Mesodermal cell (in vitro differentiated cells): Measurements from ENCODE around the gene CARTPT. TPM values are rescaled to one million over a fixed set of nuclear protein-coding genes. Genes with fewer than 3 reads are reported as not detected.

ENCODE experiments used
- H3K27ac ChIP-seq: 2 replicates; pipeline ENCODE4 v1.7.0; 2013; ENCODE audit warnings: mild to moderate bottlenecking, low read depth, low read length, moderate library complexity; ENCODE audit not compliant: severe bottlenecking
- H3K36me3 ChIP-seq: 2 replicates; pipeline ENCODE4 v1.7.1; 2013; ENCODE audit warnings: mild to moderate bottlenecking, low read length, moderate library complexity; ENCODE audit not compliant: control insufficient read depth, insufficient read depth
- H3K4me1 ChIP-seq: one replicate; pipeline ENCODE4 v1.7.1; 2013; ENCODE audit warnings: mild to moderate bottlenecking, low read length; ENCODE audit not compliant: insufficient read depth, control insufficient read depth, poor library complexity, severe bottlenecking
- H3K4me3 ChIP-seq: 2 replicates; pipeline ENCODE4 v1.7.0; 2013; ENCODE audit warnings: low read length, control low read depth, mild to moderate bottlenecking; ENCODE audit not compliant: insufficient read depth, poor library complexity, severe bottlenecking; ENCODE audit errors: extremely low read depth
- H3K9me3 ChIP-seq: 2 replicates; pipeline ENCODE4 v1.7.1; 2013; ENCODE audit warnings: mild to moderate bottlenecking, low read length, moderate library complexity; ENCODE audit not compliant: control insufficient read depth
- WGBS, 2 experiments: methylation state at CpG; one replicate each; pipeline ENCODE4 v1.1.5; 2013; ENCODE audit warnings: missing lambda C conversion rate in 2 of 2; ENCODE audit not compliant: insufficient coverage in 2 of 2; 5-methylcytosine and 5-hydroxymethylcytosine counted together
- polyA plus RNA-seq, 2 experiments: library from polyadenylated mRNA; stranded (reverse); fragments of 50-300 nt; gene quantifications; one replicate each; pipeline ENCODE4 v1.2.3, GENCODE V29; 2013

The CARTPT gene
- 6.3 TPM for polyA plus RNA-seq (2013, experiment 1 of 2)
- 2.5 TPM for polyA plus RNA-seq (2013, experiment 2 of 2)

DNA sequence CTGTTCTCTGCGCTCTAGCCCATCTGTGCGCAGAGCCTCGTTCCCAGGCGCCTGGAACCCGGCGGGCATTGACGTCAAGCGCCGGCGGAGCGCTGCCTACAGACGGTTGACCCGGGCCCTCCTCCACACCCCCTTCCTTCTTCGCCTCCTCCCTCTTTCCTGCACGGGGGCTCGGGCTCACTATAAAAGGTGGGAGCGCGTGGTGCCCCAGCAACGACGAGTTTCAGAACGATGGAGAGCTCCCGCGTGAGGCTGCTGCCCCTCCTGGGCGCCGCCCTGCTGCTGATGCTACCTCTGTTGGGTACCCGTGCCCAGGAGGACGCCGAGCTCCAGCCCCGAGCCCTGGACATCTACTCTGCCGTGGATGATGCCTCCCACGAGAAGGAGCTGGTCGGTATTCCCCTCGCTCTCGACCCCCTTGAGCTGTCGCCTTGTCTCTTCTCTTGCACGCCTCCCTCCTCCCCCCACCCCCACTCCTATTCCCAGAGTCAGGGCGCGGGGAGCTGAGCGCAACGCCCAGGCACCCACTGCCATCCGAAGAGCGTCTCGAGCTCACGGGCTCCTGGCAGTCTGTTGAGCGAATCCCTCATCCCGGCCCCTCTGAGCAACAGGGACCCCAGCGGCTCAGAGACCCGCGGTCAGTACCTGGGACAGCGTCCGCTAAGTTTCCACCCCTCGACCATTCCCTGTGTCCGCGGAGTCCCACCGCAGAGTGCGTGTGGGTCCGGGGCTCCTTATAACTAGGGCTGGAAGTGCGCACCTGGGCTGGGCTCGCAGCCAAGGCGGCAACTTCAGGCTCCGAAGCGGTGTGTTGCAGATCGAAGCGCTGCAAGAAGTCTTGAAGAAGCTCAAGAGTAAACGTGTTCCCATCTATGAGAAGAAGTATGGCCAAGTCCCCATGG is at the start of gene CARTPT:
Gene CARTPT (plus strand): TSS at position 213 of the 902 bp plus-strand sequence. CDS start 19 bp downstream, at position 232.
- H3K36me3 ChIP-seq = no peaks in the 10 kb centered on the region
- H3K4me3 ChIP-seq = no peak within 1 kb of the TSS
- H3K9me3 ChIP-seq = no peaks in the 10 kb centered on the region
- WGBS, 2 experiments = 12 to 18% methylated on average over 34 to 59 of the region's 65 CpGs
- H3K27ac ChIP-seq = no peak within 1 kb of the TSS
- peaks cover 3% of the 10 kb centered on the region for H3K4me1 ChIP-seq

DNA sequence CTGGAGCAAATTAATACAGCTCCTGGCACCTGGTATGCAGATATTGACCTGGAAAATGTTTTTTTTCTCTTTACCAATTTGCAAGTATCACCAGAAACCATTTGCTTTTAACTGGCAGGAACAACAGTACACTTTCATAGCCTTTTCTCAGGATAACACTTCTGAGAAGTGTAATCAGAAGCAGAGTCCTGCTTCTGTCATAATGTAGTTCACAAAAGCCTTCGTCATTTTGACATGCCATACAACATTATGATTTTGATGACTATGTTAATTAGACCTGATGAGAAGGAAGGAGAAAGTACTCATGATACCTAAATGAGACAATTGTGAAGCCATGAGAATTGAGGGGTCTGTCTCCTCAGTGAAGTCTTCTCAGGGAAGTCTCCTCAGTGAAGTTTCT is 41.1 kb upstream of the CARTPT start:
- no CpG with 5 or more reads among the region's 1 CpG for WGBS, 2 experiments
- Histone ChIP-seq H3K27ac (no peak overlapping the region), H3K4me3 (no peak overlapping the region), H3K36me3 (no peaks in the 10 kb centered on the region), H3K9me3 (no peaks in the 10 kb centered on the region), H3K4me1 (no peaks in the 10 kb centered on the region)

DNA sequence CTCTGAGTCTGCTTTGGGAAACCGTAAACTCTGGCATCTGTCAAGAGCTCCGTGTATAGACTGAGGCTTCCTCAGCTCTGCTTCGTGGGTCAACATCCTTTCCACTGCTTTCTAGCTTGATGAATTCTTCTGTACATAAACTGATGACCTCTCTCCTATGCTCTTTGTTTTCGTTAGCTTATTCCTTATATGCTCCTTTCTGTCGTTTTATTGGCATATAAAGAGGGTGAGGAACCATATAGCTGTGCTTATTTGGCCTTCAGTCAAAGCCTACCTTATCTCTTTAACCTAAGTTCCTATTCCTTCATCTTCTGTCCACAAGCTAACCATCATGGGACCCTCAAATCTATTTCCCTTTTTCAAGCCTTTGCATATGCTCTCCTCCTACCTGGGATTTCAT is 39.4 kb upstream of the CARTPT start:
- WGBS, 2 experiments = 92 to 94% methylated on average over 3 of the region's 5 CpGs
- Histone ChIP-seq H3K9me3 (no peaks in the 10 kb centered on the region), H3K36me3 (no peaks in the 10 kb centered on the region), H3K27ac (no peak overlapping the region), H3K4me1 (no peaks in the 10 kb centered on the region), H3K4me3 (no peak overlapping the region)

DNA sequence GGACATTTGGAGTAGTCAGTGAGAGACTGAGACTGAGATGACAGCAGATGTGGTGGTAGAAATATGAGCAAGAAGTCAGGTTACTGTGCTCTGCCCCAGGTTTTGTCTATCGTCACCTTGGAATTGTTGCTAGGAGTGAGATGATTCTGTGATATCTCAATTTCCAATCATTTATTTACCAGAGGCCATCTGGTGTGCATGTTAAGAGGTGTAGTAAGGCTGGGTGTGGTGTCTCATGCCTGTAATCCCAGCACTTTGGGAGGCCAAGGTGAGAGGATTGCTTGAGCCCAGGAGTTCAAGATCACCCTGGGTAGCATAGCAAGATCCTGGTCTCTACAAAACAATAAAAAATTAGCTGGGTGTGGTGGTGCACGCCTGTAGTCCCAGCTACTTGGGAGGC is 38.6 kb upstream of the CARTPT start:
- no peaks in the 10 kb centered on the region for H3K36me3 ChIP-seq
- H3K4me1 ChIP-seq = no peaks in the 10 kb centered on the region
- no peak overlapping the region for H3K27ac ChIP-seq
- no peak overlapping the region for H3K4me3 ChIP-seq
- WGBS, 2 experiments = 75% methylated on average over 1 of the region's 2 CpGs; no CpG with 5 or more reads in 1 of the 2 experiments
- H3K9me3 ChIP-seq = no peaks in the 10 kb centered on the region

DNA sequence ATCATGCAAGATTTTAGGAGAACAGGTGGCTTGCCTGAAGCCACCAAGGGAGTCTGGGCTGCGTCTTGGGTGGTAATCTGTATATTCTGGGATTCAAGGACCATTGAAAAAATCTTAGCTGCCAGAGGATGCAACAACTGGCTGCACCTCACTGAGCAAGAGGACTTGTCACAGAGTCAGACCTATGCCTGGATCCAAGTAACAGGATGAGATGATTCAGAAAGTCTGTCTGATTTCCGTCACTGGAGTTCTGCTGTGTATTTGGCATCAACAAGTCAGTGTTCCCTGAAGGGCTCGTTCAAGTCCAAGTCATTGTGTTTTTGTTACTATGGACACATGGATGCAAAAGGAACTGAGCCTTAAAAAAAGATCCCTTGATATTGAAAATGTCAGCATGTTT is 37.8 kb upstream of the CARTPT start:
- no peaks in the 10 kb centered on the region for H3K4me1 ChIP-seq
- H3K9me3 ChIP-seq = no peaks in the 10 kb centered on the region
- WGBS, 2 experiments = 87 to 91% methylated on average over 3 of the region's 3 CpGs
- H3K4me3 ChIP-seq = no peak overlapping the region
- no peak overlapping the region for H3K27ac ChIP-seq
- H3K36me3 ChIP-seq = no peaks in the 10 kb centered on the region

DNA sequence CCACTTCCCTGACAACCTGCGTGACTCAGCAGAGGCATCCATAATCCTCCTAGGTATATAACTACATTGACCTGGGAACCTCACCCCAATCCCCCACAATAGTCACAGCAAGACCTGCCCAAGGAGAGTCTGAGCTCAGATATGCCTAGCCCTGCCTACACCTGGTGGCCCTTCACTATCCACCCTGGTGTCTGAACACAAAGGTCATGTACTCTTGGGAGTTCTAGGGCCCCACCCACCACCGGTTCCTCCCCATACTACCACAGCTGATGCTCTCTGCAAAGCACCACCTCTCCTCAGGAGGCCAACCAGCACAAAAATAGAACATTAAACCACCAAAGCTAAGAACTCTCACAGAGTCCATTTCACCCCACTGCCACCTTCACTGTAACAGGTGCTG is 34.8 kb upstream of the CARTPT start:
- Histone ChIP-seq H3K27ac (no peak overlapping the region), H3K4me1 (no peaks in the 10 kb centered on the region), H3K36me3 (no peaks in the 10 kb centered on the region), H3K4me3 (no peak overlapping the region), H3K9me3 (no peaks in the 10 kb centered on the region)
- 81 to 100% methylated on average over 1 to 2 of the region's 2 CpGs for WGBS, 2 experiments

DNA sequence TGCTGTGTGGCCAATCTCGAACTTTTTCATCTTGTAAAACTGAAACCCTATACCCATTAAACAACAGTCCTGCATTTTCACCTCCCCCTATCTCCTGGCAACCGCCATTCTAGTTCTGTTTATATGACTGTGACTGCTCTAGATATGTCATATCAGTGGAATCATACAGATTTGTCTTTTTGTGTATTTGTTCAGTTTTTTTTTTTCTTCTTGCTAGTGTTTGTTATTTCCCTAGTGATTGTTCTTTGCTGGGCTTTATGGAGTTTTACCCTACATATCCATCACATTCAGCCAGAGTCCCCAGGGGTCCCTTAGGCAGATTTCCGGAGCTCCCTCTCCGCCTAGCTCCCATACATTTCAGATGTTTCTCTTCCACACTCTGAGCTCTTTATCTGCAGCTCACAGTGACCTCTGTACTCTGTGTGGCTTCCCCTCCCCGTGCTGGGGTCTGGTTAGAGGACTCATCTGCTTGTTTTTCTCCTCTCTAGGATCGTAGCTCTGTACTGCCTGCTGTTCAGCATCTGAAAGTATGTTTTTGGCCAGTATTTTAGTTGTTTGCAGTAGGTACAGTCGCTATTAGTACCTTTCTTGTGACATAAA is 25.1 kb upstream of the CARTPT start:
- no peaks in the 10 kb centered on the region for H3K36me3 ChIP-seq
- no peaks in the 10 kb centered on the region for H3K9me3 ChIP-seq
- H3K27ac ChIP-seq = peak overlapping the region; percentile 83
- peaks cover 10% of the 10 kb centered on the region for H3K4me1 ChIP-seq
- H3K4me3 ChIP-seq = no peak overlapping the region
- WGBS, 2 experiments = 0 to 23% methylated on average over 2 of the region's 7 CpGs

DNA sequence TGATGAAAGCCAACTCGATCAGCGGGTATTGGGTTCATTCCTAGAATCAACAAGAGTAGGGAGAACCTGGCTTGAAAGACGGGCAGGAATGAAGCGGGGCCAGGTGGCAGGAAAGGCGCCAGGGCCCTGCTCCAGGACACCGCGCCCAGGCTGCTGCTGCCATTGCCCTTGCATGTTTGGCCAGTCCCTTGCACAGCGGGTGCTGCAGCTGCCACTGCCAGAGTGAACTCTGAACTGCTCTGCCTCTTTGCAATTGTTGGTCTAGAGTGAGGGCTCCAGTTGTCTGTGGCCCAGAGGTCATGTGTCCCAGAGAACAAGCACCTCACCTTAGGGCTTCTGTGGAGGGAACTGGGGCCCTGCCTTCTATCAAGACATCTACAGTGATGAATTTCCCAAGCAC is 24.0 kb upstream of the CARTPT start:
- H3K27ac ChIP-seq = no peak overlapping the region
- peaks cover 10% of the 10 kb centered on the region for H3K4me1 ChIP-seq
- no peak overlapping the region for H3K4me3 ChIP-seq
- WGBS, 2 experiments = 89 to 96% methylated on average over 8 of the region's 8 CpGs
- H3K36me3 ChIP-seq = no peaks in the 10 kb centered on the region
- H3K9me3 ChIP-seq = no peaks in the 10 kb centered on the region

DNA sequence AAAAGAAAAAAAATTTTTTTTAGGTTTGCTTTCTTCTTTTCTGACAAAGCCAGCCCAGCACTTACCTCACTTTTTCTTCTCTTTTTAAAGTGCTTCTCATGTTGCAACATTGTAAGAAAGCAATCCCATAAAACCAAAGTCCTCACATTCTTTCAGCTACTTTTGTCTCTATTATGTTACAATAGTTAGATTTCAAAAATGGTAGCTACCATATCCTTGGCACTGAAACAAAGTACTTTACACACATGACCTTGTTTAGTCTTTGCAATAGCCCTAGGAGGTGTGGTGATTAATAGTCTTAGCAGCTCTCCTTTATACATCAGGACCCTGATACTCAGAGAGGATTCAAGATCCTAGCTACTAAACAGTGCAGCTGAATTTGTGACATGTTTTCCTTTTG is 23.5 kb upstream of the CARTPT start:
- Histone ChIP-seq H3K36me3 (no peaks in the 10 kb centered on the region), H3K9me3 (no peaks in the 10 kb centered on the region), H3K4me1 (peaks cover 10% of the 10 kb centered on the region), H3K4me3 (no peak overlapping the region), H3K27ac (no peak overlapping the region)

DNA sequence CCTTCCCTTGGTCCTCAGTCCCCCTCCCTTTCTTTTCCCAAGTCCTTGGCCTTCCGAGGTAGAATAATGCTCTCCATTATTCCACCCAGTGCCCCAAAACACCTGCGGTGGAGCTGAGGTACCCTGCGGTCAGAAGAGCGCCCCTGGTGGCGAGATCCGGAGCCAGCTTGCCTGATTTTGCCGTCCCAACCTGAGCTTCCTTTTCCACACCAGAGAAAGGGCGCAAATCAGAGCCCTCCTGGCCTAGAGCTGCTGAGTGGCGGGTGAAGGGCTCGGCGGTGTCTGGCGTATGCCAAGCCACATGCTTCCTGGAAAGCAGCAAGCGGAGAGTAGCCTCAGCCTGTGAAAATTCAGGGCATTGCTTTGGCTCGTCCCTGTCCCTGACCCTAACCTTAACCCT is 21.1 kb upstream of the CARTPT start:
- Histone ChIP-seq H3K4me3 (no peak overlapping the region), H3K27ac (no peak overlapping the region), H3K9me3 (no peaks in the 10 kb centered on the region), H3K4me1 (peaks cover 10% of the 10 kb centered on the region), H3K36me3 (no peaks in the 10 kb centered on the region)
- WGBS, 2 experiments = 86 to 87% methylated on average over 10 to 11 of the region's 14 CpGs

DNA sequence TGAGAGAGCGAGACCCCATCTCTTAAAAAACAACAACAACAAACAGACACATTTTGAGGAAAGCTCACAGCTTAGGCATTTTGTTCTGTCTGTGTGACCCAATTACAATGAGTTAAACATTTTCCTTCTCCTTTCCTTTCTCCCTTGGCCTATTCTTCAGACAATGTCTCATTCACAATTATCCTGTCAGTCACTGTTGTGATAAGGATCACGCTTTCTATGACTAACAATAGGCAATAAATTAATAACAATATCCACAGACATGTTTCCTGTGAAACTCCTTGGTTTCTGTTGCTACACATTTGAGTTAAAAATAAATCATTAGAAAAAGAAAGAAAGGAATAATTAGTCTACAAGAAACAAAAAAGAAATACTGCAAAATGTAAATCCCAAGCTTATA is 19.8 kb upstream of the CARTPT start:
- 100% methylated on average over 1 of the region's 2 CpGs; no CpG with 5 or more reads in 1 of the 2 experiments for WGBS, 2 experiments

More for the DNA sequence above, 19.8 kb upstream of the CARTPT start:
- Histone ChIP-seq H3K27ac (peak overlapping the region; percentile 12), H3K36me3 (no peaks in the 10 kb centered on the region), H3K4me3 (no peak overlapping the region), H3K9me3 (no peaks in the 10 kb centered on the region), H3K4me1 (peaks cover 11% of the 10 kb centered on the region)
